OCI-LY7 (cell line): Measurements from ENCODE around the gene AHSP. TPM values are rescaled to one million over a fixed set of nuclear protein-coding genes. Genes with fewer than 3 reads are reported as not detected.

ENCODE experiments used
- BruUV-seq: library from RNA; stranded (reverse); fragments of 400-500 nt; replicated peaks from 2 replicates; lab custom pipeline; 2021; lab: Mats Ljungman, UMichigan
- CTCF ChIA-PET: fragments of 300-600 bp; sonication (Branson Sonifier 250); formaldehyde crosslinking; loops from one replicate; lab custom pipeline; 2022; ENCODE audit warnings: antibody characterized with exemption; ENCODE audit not compliant: unreplicated experiment; lab: Charles Lee
- POLR2A ChIA-PET: fragments of 300-600 bp; sonication (Branson Sonifier 250); formaldehyde crosslinking; loops from one replicate; lab custom pipeline; 2022; ENCODE audit warnings: antibody characterized with exemption; lab: Charles Lee
- DNase-seq: peaks from one replicate; pipeline ENCODE4 v3.0.0-alpha.2; 2015; ENCODE audit warnings: low spot score
- H2AFZ ChIP-seq: fragments of 200-600 bp; sonication (generic), shearing (Covaris generic); 2 replicates; pipeline ENCODE4 v1.6.1; 2014; ENCODE audit warnings: mild to moderate bottlenecking, antibody characterized with exemption, low read length, moderate library complexity
- H3K27ac ChIP-seq: fragments of 200-600 bp; sonication (generic); 2 replicates; pipeline ENCODE4 v1.5.1; 2014; ENCODE audit warnings: mixed run types, low read depth, mild to moderate bottlenecking, moderate library complexity, low read length, inconsistent platforms; ENCODE audit not compliant: poor library complexity, severe bottlenecking
- H3K36me3 ChIP-seq: fragments of 200-600 bp; sonication (generic); 2 replicates; pipeline ENCODE4 v1.6.1; 2014; ENCODE audit warnings: mild to moderate bottlenecking, antibody characterized with exemption, low read length, moderate library complexity, mixed read lengths; ENCODE audit not compliant: insufficient read depth
- H3K4me1 ChIP-seq: fragments of 200-600 bp; sonication (generic); 2 replicates; pipeline ENCODE4 v1.5.1; 2014; ENCODE audit warnings: mild to moderate bottlenecking, low read length; ENCODE audit not compliant: insufficient read depth, poor library complexity, severe bottlenecking
- H3K4me2 ChIP-seq: fragments of 200-600 bp; sonication (generic); 2 replicates; pipeline ENCODE4 v1.6.1; 2014; ENCODE audit warnings: mild to moderate bottlenecking, low read length
- H3K4me3 ChIP-seq: fragments of 200-600 bp; sonication (generic); 2 replicates; pipeline ENCODE4 v1.5.1; 2014; ENCODE audit warnings: mild to moderate bottlenecking, low read depth, low read length; ENCODE audit not compliant: poor library complexity, severe bottlenecking
- H3K79me2 ChIP-seq: fragments of 200-600 bp; sonication (generic); 2 replicates; pipeline ENCODE4 v1.6.1; 2016; ENCODE audit warnings: low read depth, mild to moderate bottlenecking, low read length, moderate library complexity, mixed read lengths; ENCODE audit not compliant: insufficient read depth
- H3K9me2 ChIP-seq: fragments of 200-600 bp; sonication (generic); 2 replicates; pipeline ENCODE4 v1.6.1; 2016; ENCODE audit warnings: mild to moderate bottlenecking, low read length, mixed read lengths; ENCODE audit not compliant: insufficient read depth
- H3K9me3 ChIP-seq: fragments of 200-600 bp; sonication (generic); 2 replicates; pipeline ENCODE4 v1.6.1; 2014; ENCODE audit warnings: mild to moderate bottlenecking, mixed run types, low read length, mixed read lengths
- H4K20me1 ChIP-seq: fragments of 200-600 bp; sonication (generic); 2 replicates; pipeline ENCODE4 v1.6.1; 2014; ENCODE audit warnings: mild to moderate bottlenecking, antibody characterized with exemption, low read length, moderate library complexity, mixed read lengths; ENCODE audit not compliant: insufficient read depth
- CTCF ChIP-seq: fragments of 200-600 bp; sonication (generic); conservative IDR thresholded peaks from 2 replicates; pipeline ENCODE4 v1.5.1; 2014; ENCODE audit warnings: mild to moderate bottlenecking, antibody characterized with exemption, low read length, moderate library complexity, mixed read lengths
- EZH2phosphoT487 ChIP-seq: fragments of 200-600 bp; sonication (generic); IDR thresholded peaks from 2 replicates; pipeline ENCODE4 v1.6.1; 2018; ENCODE audit warnings: low read depth, borderline replicate concordance, mild to moderate bottlenecking, mixed run types, antibody characterized with exemption, low read length, moderate library complexity, mixed read lengths
- intact Hi-C: fragments of 100-400 bp; cut with micrococcal nuclease; formaldehyde crosslinking; loops from one replicate; pipeline ENCODE4 v1.10.0; 2022; ENCODE audit not compliant: unreplicated experiment
- total RNA-seq, 2 experiments: library from RNA; depleted of rRNA in 1 of 2; stranded (reverse); fragments of >200 nt in 1 of 2; shearing (Covaris generic) in 1 of 2; gene quantifications; 2 replicates each; pipeline ENCODE4 v1.2.3, GENCODE V29; 2014 to 2022

Gene AHSP
- total RNA-seq, 2 experiments from 2014 or later: not detected

GRCh38 chr16:31489616-31490584, 37.8 kb upstream of the AHSP start:
- H2AFZ ChIP-seq: no peak overlapping the region
- intact Hi-C loops: no loop called here
- ChIA-PET POLR2A (no interaction called here), CTCF (no interaction called here)
- no peaks in the 10 kb centered on the region for H3K9me3 ChIP-seq
- H4K20me1 ChIP-seq: no peaks in the 10 kb centered on the region
- no peak for DNase-seq
- H3K4me3 ChIP-seq: no peak overlapping the region
- no peaks in the 10 kb centered on the region for H3K9me2 ChIP-seq
- no peak overlapping the region for H3K4me2 ChIP-seq
- no peaks in the 10 kb centered on the region for H3K79me2 ChIP-seq
- TF ChIP-seq CTCF (no peak), EZH2phosphoT487 (no peak)
- peaks cover 4% of the 10 kb centered on the region for H3K4me1 ChIP-seq
- no peaks in the 10 kb centered on the region for H3K36me3 ChIP-seq
- H3K27ac ChIP-seq: no peak overlapping the region
- TSS peak; percentile 66 for BruUV-seq

GRCh38 chr16:31491778-31492418, 35.8 kb upstream of the AHSP start:
- Histone ChIP-seq H4K20me1 (no peaks in the 10 kb centered on the region), H3K4me3 (no peak overlapping the region), H3K9me2 (no peaks in the 10 kb centered on the region), H3K4me2 (no peak overlapping the region), H3K79me2 (no peaks in the 10 kb centered on the region), H2AFZ (no peak overlapping the region), H3K27ac (no peak overlapping the region), H3K36me3 (no peaks in the 10 kb centered on the region), H3K9me3 (no peaks in the 10 kb centered on the region), H3K4me1 (peaks cover 4% of the 10 kb centered on the region)
- DNase-seq: no peak
- ChIA-PET POLR2A (interaction anchor here (0.5 to 1.2 kb wide), 6 partner anchors 9 to 473 kb away, joined by 3 to 5 read pairs (median 4); partner anchors contain the start of gene RUSF1), CTCF (no interaction called here)
- no peak for TF ChIP-seq CTCF
- TF ChIP-seq EZH2phosphoT487: no peak
- intact Hi-C loops: no loop called here
- BruUV-seq: no TSS peak
